Loucy (cell line): ENCODE measurements around the gene C13orf46.

Experiments
- H2AFZ ChIP-seq: fragments of 200-600 bp; sonication (generic); 2 replicates; pipeline ENCODE4 v1.6.0; 2016; ENCODE audit warnings: antibody characterized with exemption, mild to moderate bottlenecking, low read length, moderate library complexity
- H3F3A ChIP-seq: fragments of 200-600 bp; 2 replicates; pipeline ENCODE4 v1.6.0; 2016; ENCODE audit warnings: antibody characterized with exemption, low read depth, mild to moderate bottlenecking
- H3K27me3 ChIP-seq: fragments of 200-600 bp; sonication (generic); 2 replicates; pipeline ENCODE4 v1.6.1; 2014; ENCODE audit warnings: low read length, mild to moderate bottlenecking; ENCODE audit not compliant: insufficient read depth, poor library complexity, severe bottlenecking
- H3K36me3 ChIP-seq: fragments of 200-600 bp; sonication (generic); 2 replicates; pipeline ENCODE4 v1.6.1; 2016; ENCODE audit warnings: low read length; ENCODE audit not compliant: insufficient read depth
- H3K4me1 ChIP-seq: fragments of 200-600 bp; sonication (generic); 2 replicates; pipeline ENCODE4 v1.5.1; 2014; ENCODE audit warnings: low read length, mild to moderate bottlenecking; ENCODE audit not compliant: insufficient read depth, poor library complexity, severe bottlenecking
- H3K4me2 ChIP-seq: fragments of 200-600 bp; sonication (generic); 2 replicates; pipeline ENCODE4 v1.6.0; 2014; ENCODE audit warnings: antibody characterized with exemption, low read length, low read depth, mild to moderate bottlenecking; ENCODE audit not compliant: poor library complexity, severe bottlenecking
- H3K4me3 ChIP-seq: fragments of 200-600 bp; sonication (generic); 2 replicates; pipeline ENCODE4 v1.5.1; 2014; ENCODE audit warnings: low read length, mild to moderate bottlenecking, mixed read lengths; ENCODE audit not compliant: poor library complexity, severe bottlenecking
- H3K79me2 ChIP-seq: fragments of 200-600 bp; sonication (generic); 2 replicates; pipeline ENCODE4 v1.6.1; 2014; ENCODE audit warnings: low read length; ENCODE audit not compliant: insufficient read depth
- H3K9ac ChIP-seq: fragments of 200-600 bp; sonication (generic); 2 replicates; pipeline ENCODE4 v1.6.0; 2014; ENCODE audit warnings: mild to moderate bottlenecking, low read depth, low read length, moderate library complexity; ENCODE audit not compliant: poor library complexity, severe bottlenecking
- H3K9me2 ChIP-seq: fragments of 200-600 bp; sonication (generic); replicated peaks from 2 replicates; pipeline ENCODE4 v1.6.1; 2016; ENCODE audit warnings: low read depth, low read length, mixed read lengths
- H3K9me3 ChIP-seq: fragments of 200-600 bp; sonication (generic); 2 replicates; pipeline ENCODE4 v1.6.1; 2014; ENCODE audit warnings: mild to moderate bottlenecking, antibody characterized with exemption, low read length, low read depth; ENCODE audit not compliant: insufficient read depth
- H4K20me1 ChIP-seq: fragments of 200-600 bp; sonication (generic); 2 replicates; pipeline ENCODE4 v1.6.0; 2014; ENCODE audit warnings: antibody characterized with exemption, low read length, mild to moderate bottlenecking; ENCODE audit not compliant: insufficient read depth, poor library complexity, severe bottlenecking
- EZH2phosphoT487 ChIP-seq: fragments of 200-600 bp; IDR thresholded peaks from 2 replicates; pipeline ENCODE4 v1.6.1; 2018; ENCODE audit warnings: antibody characterized with exemption, mild to moderate bottlenecking, moderate library complexity, borderline replicate concordance
- TF ChIP-seq, protein P1 (sequence below): fragments of 200-600 bp; sonication (generic); conservative IDR thresholded peaks from 2 replicates; pipeline ENCODE4 v1.5.1; 2014; ENCODE audit warnings: mild to moderate bottlenecking, antibody characterized with exemption, low read length

Gene C13orf46

DNA sequence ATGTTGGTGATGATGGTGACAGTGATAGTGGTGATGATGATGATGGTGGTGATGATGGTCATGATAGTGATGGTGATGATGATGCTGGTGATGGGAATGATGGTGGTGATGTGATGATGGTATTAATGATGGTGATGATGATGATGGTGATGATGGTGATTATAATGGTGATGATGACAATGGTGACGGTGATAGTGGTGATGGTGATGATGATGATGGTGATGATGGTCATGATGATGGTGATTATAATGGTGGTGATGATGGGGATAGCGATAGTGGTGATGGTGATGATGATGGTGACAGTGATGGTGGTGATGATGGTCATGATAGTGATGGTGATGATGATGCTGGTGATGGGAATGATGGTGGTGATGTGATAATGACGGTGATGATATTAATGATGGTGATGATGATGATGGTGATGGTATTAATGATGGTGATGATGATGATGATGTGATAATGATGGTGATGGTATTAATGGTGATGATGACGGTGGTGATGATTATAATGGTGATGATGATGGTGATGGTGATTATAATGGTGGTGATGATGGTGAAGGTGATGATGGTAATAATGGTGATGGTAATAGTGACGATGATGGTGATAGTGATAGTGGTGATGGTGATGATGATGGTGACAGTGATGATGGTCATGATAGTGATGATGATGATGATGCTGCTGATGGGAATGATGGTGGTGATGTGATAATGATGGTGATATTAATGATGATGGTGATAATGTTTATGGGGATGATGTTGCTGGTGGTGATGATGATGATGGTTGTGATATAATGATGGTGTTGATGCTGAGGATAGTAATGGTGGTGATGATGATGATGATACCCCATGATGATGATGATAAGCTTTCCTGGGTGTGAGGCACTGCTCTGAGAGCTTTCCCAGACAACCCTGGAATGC, 7.7 kb downstream of the C13orf46 start:
- TF ChIP-seq, protein P1, sequence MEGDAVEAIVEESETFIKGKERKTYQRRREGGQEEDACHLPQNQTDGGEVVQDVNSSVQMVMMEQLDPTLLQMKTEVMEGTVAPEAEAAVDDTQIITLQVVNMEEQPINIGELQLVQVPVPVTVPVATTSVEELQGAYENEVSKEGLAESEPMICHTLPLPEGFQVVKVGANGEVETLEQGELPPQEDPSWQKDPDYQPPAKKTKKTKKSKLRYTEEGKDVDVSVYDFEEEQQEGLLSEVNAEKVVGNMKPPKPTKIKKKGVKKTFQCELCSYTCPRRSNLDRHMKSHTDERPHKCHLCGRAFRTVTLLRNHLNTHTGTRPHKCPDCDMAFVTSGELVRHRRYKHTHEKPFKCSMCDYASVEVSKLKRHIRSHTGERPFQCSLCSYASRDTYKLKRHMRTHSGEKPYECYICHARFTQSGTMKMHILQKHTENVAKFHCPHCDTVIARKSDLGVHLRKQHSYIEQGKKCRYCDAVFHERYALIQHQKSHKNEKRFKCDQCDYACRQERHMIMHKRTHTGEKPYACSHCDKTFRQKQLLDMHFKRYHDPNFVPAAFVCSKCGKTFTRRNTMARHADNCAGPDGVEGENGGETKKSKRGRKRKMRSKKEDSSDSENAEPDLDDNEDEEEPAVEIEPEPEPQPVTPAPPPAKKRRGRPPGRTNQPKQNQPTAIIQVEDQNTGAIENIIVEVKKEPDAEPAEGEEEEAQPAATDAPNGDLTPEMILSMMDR, result no peak
- TF ChIP-seq EZH2phosphoT487, result no peak
- no peaks in the 10 kb centered on the region for H4K20me1 ChIP-seq
- no peak overlapping the region for H3K4me3 ChIP-seq
- H3K36me3 ChIP-seq, result no peaks in the 10 kb centered on the region
- H3K4me2 ChIP-seq, result no peak overlapping the region
- no peaks in the 10 kb centered on the region for H3K79me2 ChIP-seq
- H3K27me3 ChIP-seq, result no peaks in the 10 kb centered on the region
- H3F3A ChIP-seq, result no peaks in the 10 kb centered on the region
- H3K9me2 ChIP-seq, result no peaks in the 10 kb centered on the region
- no peak overlapping the region for H3K9ac ChIP-seq
- no peaks in the 10 kb centered on the region; the same call in 1 of the 2 replicates for H3K9me3 ChIP-seq
- H2AFZ ChIP-seq, result no peak overlapping the region
- H3K4me1 ChIP-seq, result no peaks in the 10 kb centered on the region

DNA sequence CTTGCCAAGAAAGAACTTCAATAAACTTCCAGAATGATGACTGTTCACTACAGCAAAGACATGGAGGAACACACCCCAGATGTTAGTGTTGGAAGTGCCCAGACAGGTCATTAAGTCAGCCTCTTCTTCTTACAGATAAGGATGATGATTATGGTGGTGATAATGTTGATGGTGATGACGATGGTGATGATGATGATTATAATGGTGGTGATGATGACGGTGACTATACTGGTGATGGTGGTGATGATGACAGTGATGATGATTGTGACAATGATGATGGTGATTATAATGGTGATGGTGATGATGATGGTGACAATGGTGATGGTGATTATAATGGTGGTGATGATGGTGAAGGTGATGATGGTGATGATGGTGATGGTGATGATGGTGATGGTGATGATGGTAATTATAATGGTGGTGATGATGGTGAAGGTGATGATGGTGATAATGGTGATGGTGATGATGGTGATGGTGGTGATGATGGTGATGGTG, 8.4 kb downstream of the C13orf46 start:
- no peaks in the 10 kb centered on the region for H3K9me2 ChIP-seq
- H3K27me3 ChIP-seq, result no peaks in the 10 kb centered on the region
- no peaks in the 10 kb centered on the region for H3K79me2 ChIP-seq
- H3K9ac ChIP-seq, result no peak overlapping the region
- H3K4me3 ChIP-seq, result no peak overlapping the region
- H4K20me1 ChIP-seq, result no peaks in the 10 kb centered on the region
- peaks cover 3% of the 10 kb centered on the region; the same call in 1 of the 2 replicates for H3K9me3 ChIP-seq
- H2AFZ ChIP-seq, result no peak overlapping the region
- no peaks in the 10 kb centered on the region for H3K36me3 ChIP-seq
- H3K4me1 ChIP-seq, result no peaks in the 10 kb centered on the region
- H3K4me2 ChIP-seq, result no peak overlapping the region
- TF ChIP-seq, protein P1, result no peak
- TF ChIP-seq EZH2phosphoT487, result no peak
- H3F3A ChIP-seq, result no peaks in the 10 kb centered on the region

GRCh38 chr13:113964251-113964995, 9.5 kb downstream of the C13orf46 start:
- H3K79me2 ChIP-seq, result no peaks in the 10 kb centered on the region
- H3K9me3 ChIP-seq, result peaks cover 8% of the 10 kb centered on the region; the same call in 1 of the 2 replicates
- H3F3A ChIP-seq, result no peaks in the 10 kb centered on the region
- H3K9me2 ChIP-seq, result no peaks in the 10 kb centered on the region
- H3K4me1 ChIP-seq, result no peaks in the 10 kb centered on the region
- no peak overlapping the region for H3K4me2 ChIP-seq
- TF ChIP-seq EZH2phosphoT487, result no peak
- TF ChIP-seq, protein P1, result no peak
- H3K27me3 ChIP-seq, result no peaks in the 10 kb centered on the region
- no peak overlapping the region for H3K4me3 ChIP-seq
- no peaks in the 10 kb centered on the region for H3K36me3 ChIP-seq
- no peak overlapping the region for H3K9ac ChIP-seq
- no peaks in the 10 kb centered on the region for H4K20me1 ChIP-seq
- H2AFZ ChIP-seq, result no peak overlapping the region
